A549 (cell line): ENCODE measurements around the gene ELMOD1. TPM values are rescaled to one million over a fixed set of nuclear protein-coding genes. Genes with fewer than 3 reads are reported as not detected.

Experiments
- ATAC-seq, 2 experiments: fragments of 200-7000 bp in 1 of 2; fragments of >200 bp in 1 of 2; cut with Nextera tagmentation in 1 of 2; cut with Tn5 transposase in 1 of 2; 3 replicates each; pipeline versions ENCODE4 v1.8.0 to v1.9.1; 2018 to 2020; ENCODE audit warnings: mild to moderate bottlenecking in 1 of 2, moderate library complexity in 1 of 2
- CTCF ChIA-PET: fragments of 300-600 bp; sonication (Branson Sonifier 250); formaldehyde crosslinking; extraction: SDS; loops from one replicate; lab custom pipeline; 2021; ENCODE audit warnings: antibody characterized with exemption, inconsistent platforms; lab: Yijun Ruan, JAX
- POLR2A ChIA-PET: fragments of 350-600 bp; formaldehyde crosslinking; extraction: SDS; loops from one replicate; lab custom pipeline; 2021; ENCODE audit warnings: antibody characterized with exemption, inconsistent platforms; lab: Yijun Ruan, JAX
- DNase-seq, 2 experiments: peaks; one replicate each; pipeline versions ENCODE4 v3.0.0 to v3.0.0-alpha.2; 2011 to 2016; ENCODE audit warnings: low read depth in 1 of 2, low spot score in 1 of 2
- FAIRE-seq: peaks from 2 replicates; lab custom pipeline; 2011; peaks lifted over from hg19 to GRCh38; lab: Jason Lieb, UNC
- H3K27ac ChIP-seq, 2 experiments: fragments of >200 bp; sonication (Bioruptor Twin); formaldehyde crosslinking; 3 replicates each; pipeline ENCODE4 v1.5.1; 2016 to 2017
- H3K4me1 ChIP-seq: fragments of >200 bp; sonication (Bioruptor Twin); formaldehyde crosslinking; 3 replicates; pipeline ENCODE4 v1.6.1; 2016
- H3K4me2 ChIP-seq: fragments of >200 bp; sonication (Bioruptor Twin); formaldehyde crosslinking; 3 replicates; pipeline ENCODE4 v1.6.1; 2016
- H3K4me3 ChIP-seq: fragments of >200 bp; sonication (Bioruptor Twin); formaldehyde crosslinking; 3 replicates; pipeline ENCODE4 v1.5.1; 2016
- H3K9me3 ChIP-seq: fragments of >200 bp; sonication (Bioruptor Twin); formaldehyde crosslinking; 3 replicates; pipeline ENCODE4 v1.6.1; 2016
- ATOH8 ChIP-seq: fragments of 250-450 bp; sonication (Bioruptor Pico); IDR thresholded peaks from 2 replicates; pipeline ENCODE4 v1.5.0; 2020; ENCODE audit warnings: low read depth, mild to moderate bottlenecking, moderate library complexity
- BHLHE40 ChIP-seq: IDR thresholded peaks from 2 replicates; pipeline ENCODE4 v1.6.1; 2012; ENCODE audit warnings: low read depth, low read length, inconsistent platforms
- CHD2 ChIP-seq: fragments of 150-350 bp; IDR thresholded peaks from 2 replicates; pipeline ENCODE4 v1.6.1; 2014; ENCODE audit warnings: low read length; ENCODE audit not compliant: partially characterized antibody
- EHMT2 ChIP-seq: fragments of 200-600 bp; sonication (generic); IDR thresholded peaks from 2 replicates; pipeline ENCODE4 v1.6.1; 2016; ENCODE audit warnings: antibody characterized with exemption, low read depth, mild to moderate bottlenecking, moderate library complexity
- ELK1 ChIP-seq: fragments of 150-350 bp; IDR thresholded peaks from 2 replicates; pipeline ENCODE4 v1.6.1; 2014; ENCODE audit warnings: low read depth, mild to moderate bottlenecking, low read length
- EP300 ChIP-seq, 2 experiments: fragments of >200 bp; sonication (Bioruptor Twin); formaldehyde crosslinking; IDR thresholded peaks; 2 replicates in 1 of 2; 3 replicates in 1 of 2; pipeline ENCODE4 v1.6.1; 2016 to 2017
- FOSL2 ChIP-seq, 2 experiments: fragments of 450-650 bp in 1 of 2; fragments of >200 bp in 1 of 2; sonication (Bioruptor Twin) in 1 of 2; formaldehyde crosslinking; IDR thresholded peaks; 2 replicates each; pipeline versions ENCODE4 v1.5.0 to v1.6.1; 2016 to 2020; ENCODE audit warnings: mild to moderate bottlenecking in 1 of 2, moderate library complexity in 1 of 2
- GATA3 ChIP-seq: IDR thresholded peaks from 2 replicates; pipeline ENCODE4 v1.6.1; 2012; ENCODE audit warnings: borderline replicate concordance
- JUN ChIP-seq, 2 experiments: fragments of >200 bp; sonication (Bioruptor Twin); formaldehyde crosslinking; IDR thresholded peaks; 2 replicates in 1 of 2; 3 replicates in 1 of 2; pipeline ENCODE4 v1.6.1; 2016 to 2017
- NR3C1 ChIP-seq: fragments of >200 bp; sonication (Bioruptor Twin); formaldehyde crosslinking; IDR thresholded peaks from 3 replicates; pipeline ENCODE4 v1.6.1; 2017
- PHF8 ChIP-seq: fragments of 200-600 bp; sonication (generic); IDR thresholded peaks from 2 replicates; pipeline ENCODE4 v1.6.1; 2016; ENCODE audit warnings: low read depth, mild to moderate bottlenecking, antibody characterized with exemption, moderate library complexity, borderline replicate concordance
- POLR2A ChIP-seq: IDR thresholded peaks from 2 replicates; pipeline ENCODE4 v1.6.1; 2012; ENCODE audit warnings: mild to moderate bottlenecking, low read length
- POLR2AphosphoS2 ChIP-seq: conservative IDR thresholded peaks from 2 replicates; pipeline ENCODE4 v1.6.1; 2012; ENCODE audit warnings: low read length, improper control_type of control experiment, inconsistent platforms
- RAD21 ChIP-seq, 2 experiments: fragments of >200 bp in 1 of 2; sonication (Bioruptor Twin) in 1 of 2; formaldehyde crosslinking in 1 of 2; IDR thresholded peaks in 1 of 2; conservative IDR thresholded peaks in 1 of 2; 2 replicates in 1 of 2; 3 replicates in 1 of 2; pipeline ENCODE4 v1.6.1; 2012 to 2018; ENCODE audit warnings: inconsistent platforms in 1 of 2
- RARB ChIP-seq: fragments of 250-450 bp; sonication (Bioruptor Pico); IDR thresholded peaks from 2 replicates; pipeline ENCODE4 v1.8.0; 2021; ENCODE audit warnings: mild to moderate bottlenecking, moderate library complexity
- RCOR1 ChIP-seq: fragments of 150-350 bp; IDR thresholded peaks from 2 replicates; pipeline ENCODE4 v1.6.1; 2014; ENCODE audit warnings: antibody characterized with exemption, low read length, low read depth
- ZNF302 ChIP-seq: fragments of 250-450 bp; sonication (Bioruptor Pico); IDR thresholded peaks from 2 replicates; pipeline ENCODE4 v1.9.0; 2021; ENCODE audit warnings: inconsistent platforms, mild to moderate bottlenecking, moderate library complexity
- ZSCAN20 ChIP-seq: fragments of 250-450 bp; sonication (Bioruptor Pico); IDR thresholded peaks from 2 replicates; pipeline ENCODE4 v1.8.0; 2022; ENCODE audit warnings: mild to moderate bottlenecking, moderate library complexity
- WGBS: methylation state at CpG from one replicate; pipeline ENCODE4 v1.1.6; 2017; ENCODE audit errors: missing lambda C conversion rate; 5-methylcytosine and 5-hydroxymethylcytosine counted together
- polyA plus RNA-seq, 4 experiments: library from polyadenylated mRNA; depleted of rRNA in 3 of 4; stranded (reverse); fragments of >200 nt; fragmentation: RNase III in 1 of 4; extraction: RNeasy Plus Mini Kit Qiagen cat#74134 plus additional on column Dnase treatment in 1 of 4; gene quantifications; 2 replicates in 3 of 4; 3 replicates in 1 of 4; pipeline ENCODE4 v1.2.3, GENCODE V29; 2011 to 2017
- TF ChIP-seq, protein P1 (sequence below): IDR thresholded peaks from 2 replicates; pipeline ENCODE4 v1.6.1; 2012

Gene ELMOD1
- polyA plus RNA-seq, 2 of the 4 experiments (the other 2 are of a cell fraction) = 0.04 to 0.08 TPM

GRCh38 chr11:107653076-107653475 lies 62.1 kb downstream of the ELMOD1 start:
- no peak for FAIRE-seq
- no peak overlapping the region for H3K4me2 ChIP-seq
- DNase-seq = no peak
- TF ChIP-seq, protein P1, sequence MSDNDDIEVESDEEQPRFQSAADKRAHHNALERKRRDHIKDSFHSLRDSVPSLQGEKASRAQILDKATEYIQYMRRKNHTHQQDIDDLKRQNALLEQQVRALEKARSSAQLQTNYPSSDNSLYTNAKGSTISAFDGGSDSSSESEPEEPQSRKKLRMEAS = no peak
- no peak for TF ChIP-seq EHMT2
- TF ChIP-seq GATA3 = no peak
- TF ChIP-seq PHF8 = no peak
- no peak for TF ChIP-seq CHD2
- H3K4me3 ChIP-seq = no peak overlapping the region
- H3K4me1 ChIP-seq = no peaks in the 10 kb centered on the region
- no peaks in the 10 kb centered on the region for H3K9me3 ChIP-seq
- ATAC-seq = no peak
- H3K27ac ChIP-seq = no peak overlapping the region
- ChIA-PET CTCF (interaction anchor here (1.0 kb wide), 1 partner anchor 36 kb away, joined by 3 read pairs; no protein-coding TSS in a partner anchor), POLR2A (no interaction called here)
- 71% methylated on average over 1 of the region's 1 CpG for WGBS

- 48% methylated on average over 4 of the region's 4 CpGs for WGBS
- peak overlapping the region; percentile 36; the same call in 1 of the 3 replicates for H3K4me2 ChIP-seq
- H3K27ac ChIP-seq = no peak overlapping the region
- DNase-seq (no peak), FAIRE-seq (no peak), ATAC-seq (no peak)
- POLR2A ChIA-PET = no interaction called here
- CTCF ChIA-PET = no interaction called here
- no peak for TF ChIP-seq POLR2A
- no peak for TF ChIP-seq EP300 (IDR thresholded peaks at IDR 0.05)
- no peak for TF ChIP-seq ZNF302 (CRISPR knock-in tag)
- TF ChIP-seq JUN (IDR thresholded peaks at IDR 0.05) = no peak
- TF ChIP-seq PHF8 = no peak
- TF ChIP-seq FOSL2 (IDR thresholded peaks at IDR 0.05) = no peak
- TF ChIP-seq FOSL2 (CRISPR knock-in tag; IDR thresholded peaks at IDR 0.05) = no peak
- TF ChIP-seq BHLHE40 = no peak
- no peak for TF ChIP-seq RARB (CRISPR knock-in tag)
- TF ChIP-seq, protein P1 = no peak
- TF ChIP-seq RAD21 (conservative IDR thresholded peaks at IDR 0.05 in 1 of 2, IDR thresholded peaks at IDR 0.05 in 1 of 2) = no peak
- no peak for TF ChIP-seq GATA3
- TF ChIP-seq RCOR1 = no peak
- no peak for TF ChIP-seq POLR2AphosphoS2
- no peak for TF ChIP-seq ATOH8 (CRISPR knock-in tag)
- no peaks in the 10 kb centered on the region for H3K4me1 ChIP-seq
- no peaks in the 10 kb centered on the region for H3K9me3 ChIP-seq
- H3K4me3 ChIP-seq = no peak overlapping the region
Measured at GRCh38 chr11:107655602-107656001, 64.7 kb downstream of the ELMOD1 start.

DNA sequence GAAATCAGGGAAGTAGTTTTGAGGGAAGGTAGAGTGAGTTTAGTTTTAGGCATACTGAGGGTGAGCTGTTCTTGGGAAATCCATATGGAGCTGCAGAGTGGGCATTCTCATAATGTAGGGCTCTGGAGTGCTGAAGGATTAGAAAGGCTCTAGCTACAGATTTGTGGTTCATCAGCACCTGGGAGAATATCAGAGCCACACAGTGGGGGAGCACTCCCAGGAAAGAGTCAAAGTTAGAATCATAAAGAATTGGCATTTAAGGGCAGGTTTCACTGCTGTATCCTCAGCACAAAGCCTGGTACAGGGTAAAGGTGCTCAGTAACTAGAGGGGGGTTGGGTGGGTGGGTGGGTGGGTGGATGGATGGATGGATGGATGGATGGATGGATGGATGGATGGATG lies 68.4 kb downstream of the ELMOD1 start:
- no peak for FAIRE-seq
- no peak for ATAC-seq
- TF ChIP-seq EP300 (IDR thresholded peaks at IDR 0.05) (no peak), NR3C1 (no peak), ELK1 (no peak), CHD2 (no peak), ZSCAN20 (CRISPR knock-in tag) (no peak), FOSL2 (IDR thresholded peaks at IDR 0.05) (no peak), FOSL2 (CRISPR knock-in tag; IDR thresholded peaks at IDR 0.05) (no peak)
- Histone ChIP-seq H3K9me3 (no peaks in the 10 kb centered on the region), H3K4me1 (no peaks in the 10 kb centered on the region), H3K4me3 (no peak overlapping the region), H3K27ac (no peak overlapping the region), H3K4me2 (no peak overlapping the region)
- POLR2A ChIA-PET = no interaction called here
- CTCF ChIA-PET = interaction anchor here (1.1 kb wide), 1 partner anchor 96 kb away, joined by 3 read pairs; no protein-coding TSS in a partner anchor
- no peak for DNase-seq
